KOPT-K1 (cell line): Measurements from ENCODE around the gene AKAP8.
"Not testable (repeated sequence)": the region's sequence is repeated elsewhere in the genome, so short reads cannot be mapped to it uniquely, and the experiment has no call there.

Experiments
- H3K27ac ChIP-seq: fragments of 200-600 bp; sonication (generic); 2 replicates; pipeline ENCODE4 v1.5.1; 2016; ENCODE audit warnings: antibody characterized with exemption, mild to moderate bottlenecking, low read depth, low read length; ENCODE audit not compliant: poor library complexity, severe bottlenecking
- H3K36me3 ChIP-seq: fragments of 200-600 bp; sonication (generic); 2 replicates; pipeline ENCODE4 v1.5.1; 2017; ENCODE audit warnings: antibody characterized with exemption, mild to moderate bottlenecking, low read length, moderate library complexity; ENCODE audit not compliant: insufficient read depth
- H3K9me3 ChIP-seq: fragments of 200-600 bp; sonication (generic); 2 replicates; pipeline ENCODE4 v1.5.1; 2017; ENCODE audit warnings: antibody characterized with exemption, low read length, mild to moderate bottlenecking; ENCODE audit not compliant: insufficient read depth, poor library complexity, severe bottlenecking

The AKAP8 gene

GRCh38 chr19:15352535-15352934, 27.1 kb downstream of the AKAP8 start:
- H3K36me3 ChIP-seq = peaks cover 54% of the 10 kb centered on the region
- H3K9me3 ChIP-seq, H3K27ac ChIP-seq: not testable (repeated sequence)

GRCh38 chr19:15341328-15341727, 38.3 kb downstream of the AKAP8 start:
- H3K27ac ChIP-seq, H3K9me3 ChIP-seq: not testable (repeated sequence)
- H3K36me3 ChIP-seq = peaks cover 14% of the 10 kb centered on the region; the same call in 1 of the 2 replicates

- Histone ChIP-seq H3K9me3 (no peaks in the 10 kb centered on the region), H3K27ac (no peak overlapping the region), H3K36me3 (peaks cover 7% of the 10 kb centered on the region; the same call in 1 of the 2 replicates)
These were observed 39.5 kb downstream of the AKAP8 start for GRCh38 chr19:15340086-15340485.

- Histone ChIP-seq H3K27ac (no peak overlapping the region), H3K9me3 (no peaks in the 10 kb centered on the region), H3K36me3 (no peaks in the 10 kb centered on the region)
These were observed 42.4 kb downstream of the AKAP8 start for GRCh38 chr19:15337202-15337601.

GRCh38 chr19:15335992-15336391, 43.6 kb downstream of the AKAP8 start:
- not testable (repeated sequence) for H3K27ac ChIP-seq, H3K36me3 ChIP-seq, H3K9me3 ChIP-seq

- H3K27ac ChIP-seq = peak within 1 kb of the TSS; percentile 81
- H3K9me3 ChIP-seq = no peaks in the 10 kb centered on the region
- no peaks in the 10 kb centered on the region for H3K36me3 ChIP-seq
These were observed 47.1 kb downstream of the AKAP8 start, which contains the start of gene BRD4 for GRCh38 chr19:15332311-15332996. TSS of gene BRD4 (minus strand) at chr19:15332539. CDS start at chr19:15273099, 59,440 bp downstream.

GRCh38 chr19:15331419-15332310, 47.9 kb downstream of the AKAP8 start:
- Histone ChIP-seq H3K9me3 (no peaks in the 10 kb centered on the region), H3K27ac (peak overlapping the region; percentile 81), H3K36me3 (no peaks in the 10 kb centered on the region)

GRCh38 chr19:15330801-15331418, 48.7 kb downstream of the AKAP8 start:
- H3K27ac ChIP-seq = peak overlapping the region; percentile 81
- no peaks in the 10 kb centered on the region for H3K9me3 ChIP-seq
- H3K36me3 ChIP-seq = no peaks in the 10 kb centered on the region

- no peaks in the 10 kb centered on the region for H3K9me3 ChIP-seq
- no peaks in the 10 kb centered on the region for H3K36me3 ChIP-seq
- H3K27ac ChIP-seq = no peak overlapping the region
These were observed 51.3 kb downstream of the AKAP8 start for GRCh38 chr19:15328312-15328711.

- Histone ChIP-seq H3K27ac (no peak overlapping the region), H3K9me3 (no peaks in the 10 kb centered on the region), H3K36me3 (no peaks in the 10 kb centered on the region)
These were observed 54.6 kb downstream of the AKAP8 start for GRCh38 chr19:15324791-15325519.

GRCh38 chr19:15323496-15324235, 55.9 kb downstream of the AKAP8 start:
- no peaks in the 10 kb centered on the region for H3K36me3 ChIP-seq
- no peaks in the 10 kb centered on the region for H3K9me3 ChIP-seq
- H3K27ac ChIP-seq = no peak overlapping the region

GRCh38 chr19:15321739-15322138, 57.8 kb downstream of the AKAP8 start:
- Histone ChIP-seq H3K36me3 (peaks cover 9% of the 10 kb centered on the region; the same call in 1 of the 2 replicates), H3K9me3 (no peaks in the 10 kb centered on the region), H3K27ac (no peak overlapping the region)

GRCh38 chr19:15320116-15320515, 59.5 kb downstream of the AKAP8 start:
- no peaks in the 10 kb centered on the region for H3K9me3 ChIP-seq
- no peak overlapping the region for H3K27ac ChIP-seq
- H3K36me3 ChIP-seq = peaks cover 15% of the 10 kb centered on the region; the same call in 1 of the 2 replicates

GRCh38 chr19:15318241-15318691, 61.3 kb downstream of the AKAP8 start:
- Histone ChIP-seq H3K9me3 (no peaks in the 10 kb centered on the region), H3K36me3 (peaks cover 15% of the 10 kb centered on the region; the same call in 1 of the 2 replicates), H3K27ac (no peak overlapping the region)
